Epidermal melanocyte (primary cell): ENCODE results near the gene CSMD2.

ENCODE experiments used
- DNase-seq: peaks from one replicate; pipeline ENCODE4 v3.0.0; 2011; ENCODE audit warnings: low spot score; ENCODE audit not compliant: insufficient read length

Gene CSMD2

DNA sequence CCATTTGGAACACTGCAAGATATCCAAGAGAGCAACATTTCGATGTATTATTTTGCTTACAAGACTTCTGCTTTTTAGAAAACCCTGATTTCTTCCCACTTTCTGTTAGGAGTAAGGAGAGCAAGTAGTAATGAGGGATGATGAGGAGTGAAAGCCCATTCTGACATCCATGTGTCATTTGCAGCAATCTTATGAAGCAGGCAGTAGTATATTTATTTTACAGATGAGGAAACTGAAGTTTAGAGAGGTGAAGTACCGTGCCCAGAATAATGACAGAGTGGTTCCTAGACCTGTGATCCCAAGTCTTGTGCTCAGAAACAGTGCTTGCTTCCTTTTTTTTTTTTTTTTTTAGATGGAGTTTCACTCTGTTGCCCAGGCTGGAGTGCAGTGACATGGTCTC, 699.7 kb downstream of the CSMD2 start:
- no peak for DNase-seq

GRCh38 chr1:33464552-33464951, 700.5 kb downstream of the CSMD2 start:
- no peak for DNase-seq
